D341Med (cell line): ENCODE measurements around the gene SPON2.

Experiments
- DNase-seq: peaks from one replicate; pipeline ENCODE4 v3.0.0; 2012; ENCODE audit warnings: low spot score

SPON2 gene

DNA sequence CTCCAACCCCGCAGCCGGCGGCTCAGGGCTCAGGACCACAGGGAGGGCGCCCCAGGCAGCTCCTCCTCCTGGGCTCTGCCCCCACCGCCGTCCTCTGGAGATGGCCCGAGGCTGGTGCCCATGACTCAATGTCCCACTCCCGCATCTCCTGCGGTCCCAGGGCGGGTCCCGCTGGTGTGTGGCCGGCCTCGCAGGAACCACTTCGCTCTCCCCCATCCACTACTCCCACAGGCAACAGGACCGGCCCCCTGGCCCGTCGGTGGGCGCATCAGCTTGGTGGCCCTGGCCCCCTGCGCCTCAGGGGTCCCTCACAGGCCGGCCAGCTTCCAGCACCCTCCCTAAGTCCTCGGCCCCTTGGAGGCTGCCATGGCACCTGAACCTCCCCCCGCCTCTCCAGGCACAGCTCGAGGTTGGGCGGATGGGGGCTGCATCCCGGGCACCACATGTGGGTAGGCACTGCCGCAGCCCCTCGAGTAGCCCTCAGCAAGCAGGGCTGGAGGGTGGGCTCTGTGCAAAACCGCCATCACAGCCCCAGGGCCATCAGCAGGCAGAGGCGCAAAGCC is 22.8 kb upstream of the SPON2 start:
- DNase-seq = peak; percentile 27

GRCh38 chr4:1194010-1194900 is 21.9 kb upstream of the SPON2 start:
- DNase-seq = peak; percentile 39

- peak; percentile 34 for DNase-seq
These were observed 21.0 kb upstream of the SPON2 start for GRCh38 chr4:1193206-1194009.

DNA sequence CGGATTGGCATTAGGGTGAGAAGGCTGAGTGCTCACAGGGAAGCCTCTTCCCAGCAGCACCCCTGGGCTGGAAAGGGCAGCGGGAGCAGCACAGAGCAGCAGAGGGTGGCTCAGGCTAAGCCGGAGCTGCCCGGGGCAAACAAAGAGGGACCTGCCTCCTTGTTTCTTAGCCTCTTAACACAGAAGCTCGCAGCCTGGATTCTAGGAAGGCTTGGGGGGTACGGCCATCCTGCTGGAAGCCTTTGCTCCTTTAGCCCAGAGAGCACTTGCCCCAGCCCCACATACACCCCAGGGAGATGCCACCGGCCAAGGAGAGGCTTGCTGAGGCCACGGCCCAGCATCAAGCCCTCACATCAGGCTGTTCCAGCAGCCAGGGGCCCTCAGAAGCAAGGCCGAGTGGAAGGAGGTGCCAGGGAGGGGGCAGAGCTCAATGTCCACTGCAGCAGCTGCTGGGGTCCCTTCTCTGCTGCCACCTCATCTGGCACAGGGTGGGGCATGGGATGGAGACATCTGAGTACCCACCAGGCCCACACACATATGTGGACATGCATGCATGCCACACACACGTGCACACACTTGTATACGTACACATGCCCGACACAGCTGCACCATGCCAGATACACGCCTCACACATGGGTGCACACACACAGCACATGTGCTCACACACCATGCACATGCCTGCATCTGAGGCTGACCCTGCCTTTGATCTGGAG is 20.3 kb upstream of the SPON2 start:
- peak; percentile 67 for DNase-seq

DNA sequence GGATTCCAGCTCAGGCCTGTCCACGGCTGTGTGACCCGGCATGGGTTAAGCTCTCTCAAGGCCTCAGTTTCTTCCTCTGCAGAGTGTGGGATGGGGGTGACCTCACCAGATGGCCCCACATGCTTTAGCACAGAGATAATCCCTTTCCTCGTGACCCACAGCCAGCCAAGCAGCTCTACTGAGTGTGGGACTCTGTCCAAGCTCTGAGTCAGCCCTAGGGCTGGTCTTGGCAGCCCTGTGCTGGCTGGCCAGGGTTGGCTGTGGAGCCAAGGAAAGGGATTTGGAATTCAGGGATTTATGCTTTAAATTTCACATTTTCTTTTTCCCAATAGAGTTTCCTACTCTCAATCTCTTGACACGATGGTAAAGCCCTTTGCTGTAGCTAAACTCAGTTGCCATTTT is 19.7 kb upstream of the SPON2 start:
- DNase-seq = peak; percentile 72

- DNase-seq = peak; percentile 34
These were observed 19.2 kb upstream of the SPON2 start for GRCh38 chr4:1191621-1192020.

- DNase-seq = no peak
These were observed 14.8 kb upstream of the SPON2 start for GRCh38 chr4:1187182-1187581.

DNA sequence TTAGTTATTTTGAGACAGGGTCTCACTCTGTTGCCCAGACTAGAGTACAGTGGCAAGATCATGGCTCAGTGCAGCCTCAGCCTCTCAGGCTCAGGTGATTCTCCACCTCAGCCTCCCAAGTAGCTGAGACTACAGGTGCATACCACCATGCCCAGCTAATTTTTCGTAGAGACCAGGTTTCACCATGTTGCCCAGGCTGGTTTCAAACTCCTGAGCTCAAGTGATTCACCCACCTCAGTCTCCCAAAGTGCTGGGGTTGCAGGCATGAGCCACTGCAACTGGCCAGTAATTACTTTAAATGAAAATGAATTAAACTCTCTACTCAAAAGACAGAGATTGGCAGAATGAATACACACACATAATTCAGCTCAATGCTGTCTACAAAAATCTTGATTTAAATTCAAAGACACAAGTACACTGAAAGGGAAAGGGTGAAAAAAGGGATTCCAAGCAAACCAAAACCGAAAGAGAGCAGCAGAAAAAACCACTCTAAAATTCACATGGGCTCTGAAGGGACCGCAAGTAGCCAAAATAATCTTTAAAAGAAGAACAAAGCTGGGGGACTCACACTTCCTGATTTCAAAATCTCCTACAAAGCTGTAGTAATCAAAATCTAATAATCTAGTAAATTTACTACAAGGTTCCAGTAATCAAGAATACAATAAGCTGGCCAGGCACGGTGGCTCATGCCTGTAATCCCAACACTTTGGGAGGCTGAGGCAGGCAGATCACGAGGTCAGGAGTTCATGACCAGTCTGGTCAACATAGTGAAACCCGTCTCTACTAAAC is 11.8 kb upstream of the SPON2 start:
- DNase-seq = no peak

DNA sequence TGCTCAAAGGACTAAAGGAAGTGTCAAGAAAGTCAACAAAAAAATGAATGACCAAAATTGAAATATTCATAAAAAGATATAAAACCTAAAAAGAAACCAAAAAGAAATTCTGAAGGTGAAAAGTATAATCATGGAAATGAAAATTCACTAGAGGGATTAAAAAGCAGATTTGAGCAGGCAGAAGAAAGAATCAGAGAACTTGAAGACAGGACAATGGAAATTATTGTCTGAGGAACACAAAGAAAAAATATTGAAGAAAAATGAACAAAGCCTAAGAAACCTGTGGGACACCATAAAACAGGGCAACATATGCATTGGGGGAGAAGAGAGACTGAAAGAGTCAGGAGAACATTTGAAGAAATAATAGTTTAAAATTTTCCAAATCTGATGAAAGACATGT is 9.9 kb upstream of the SPON2 start:
- no peak for DNase-seq

GRCh38 chr4:1180663-1181062 is 8.3 kb upstream of the SPON2 start:
- no peak for DNase-seq

- no peak for DNase-seq
These were observed 7.6 kb upstream of the SPON2 start for GRCh38 chr4:1179976-1180375.

GRCh38 chr4:1179089-1179441 is 6.7 kb upstream of the SPON2 start:
- no peak for DNase-seq

DNA sequence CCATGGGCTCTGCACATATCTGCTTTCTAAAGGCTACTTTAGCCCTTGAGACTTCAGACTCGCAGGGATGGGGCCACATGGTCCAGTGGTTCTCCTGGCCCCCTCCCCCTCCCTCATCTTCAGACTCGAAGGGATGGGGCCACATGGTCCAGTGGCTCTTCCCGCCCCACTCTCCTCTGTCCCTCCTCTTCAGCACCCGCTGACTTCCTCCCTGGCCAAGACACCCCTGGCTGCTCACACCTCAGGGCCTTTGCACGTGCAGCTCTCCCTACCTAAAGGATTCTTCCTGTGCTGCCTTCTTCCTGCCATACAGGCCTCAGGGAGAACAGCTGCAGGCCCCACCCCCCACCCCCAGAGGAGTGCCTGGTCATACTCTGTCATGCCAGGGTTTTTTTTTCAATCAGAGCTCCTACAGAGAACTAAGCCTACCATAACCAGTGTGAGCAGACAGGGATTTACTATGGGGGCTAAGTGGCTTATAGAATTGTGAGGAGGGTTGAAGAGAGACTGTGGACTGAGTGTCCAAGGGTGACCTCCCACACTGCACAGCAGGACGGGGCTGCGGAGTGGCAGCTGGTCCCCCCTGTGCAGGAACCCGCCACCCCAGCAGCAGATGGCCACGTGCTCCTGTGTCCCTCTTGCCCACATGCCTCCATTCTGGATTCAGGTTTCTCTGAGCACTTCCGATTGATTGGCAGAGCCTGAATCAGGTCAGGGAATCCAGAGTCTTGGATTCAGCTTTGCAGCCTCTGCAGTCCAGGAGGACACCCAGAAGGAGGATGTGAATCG is 6.1 kb upstream of the SPON2 start:
- peak; percentile 32 for DNase-seq

DNA sequence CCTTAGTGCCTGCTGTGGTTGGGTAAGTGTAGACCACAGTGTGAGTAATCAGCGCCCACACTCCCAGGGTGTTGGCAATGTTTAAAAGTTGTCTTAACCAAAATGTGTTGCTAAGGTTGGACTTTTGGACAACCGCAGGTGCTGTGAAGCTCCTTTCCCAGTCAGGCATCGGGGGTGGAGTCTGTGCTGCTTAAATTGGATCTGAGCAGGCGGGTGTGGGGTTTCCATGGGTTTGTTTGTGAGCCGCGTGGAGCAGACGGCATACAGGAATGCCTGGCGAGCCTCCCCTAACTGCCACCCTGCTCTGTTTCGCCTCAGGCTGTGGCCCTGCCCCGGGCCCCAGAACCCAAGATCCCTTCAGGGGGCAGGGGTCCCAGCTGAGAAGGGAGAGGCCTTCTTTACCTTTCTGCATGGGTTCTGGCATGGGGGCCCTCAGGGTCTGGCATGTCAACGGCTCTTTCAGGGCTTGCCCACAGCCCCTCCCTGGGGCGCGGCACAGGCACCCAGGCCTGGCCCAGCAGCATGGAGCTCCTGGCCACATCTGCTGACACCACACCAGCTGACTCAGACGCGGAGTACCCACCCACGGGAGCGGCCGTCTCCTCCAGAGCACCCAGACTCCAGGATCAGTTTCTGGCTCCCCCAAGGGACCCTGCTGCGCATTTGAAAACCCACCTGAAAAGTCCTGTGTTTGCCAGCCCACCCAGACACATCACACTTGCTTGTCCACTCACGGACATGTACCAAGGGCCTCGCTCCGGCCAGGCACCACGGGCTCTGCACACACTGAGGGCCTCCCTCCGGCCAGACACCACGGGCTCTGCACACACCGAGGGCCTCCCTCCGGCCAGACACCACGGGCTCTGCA is 5.1 kb upstream of the SPON2 start:
- DNase-seq = peak; percentile 30

GRCh38 chr4:1176398-1177273 is 4.3 kb upstream of the SPON2 start:
- DNase-seq = no peak

DNA sequence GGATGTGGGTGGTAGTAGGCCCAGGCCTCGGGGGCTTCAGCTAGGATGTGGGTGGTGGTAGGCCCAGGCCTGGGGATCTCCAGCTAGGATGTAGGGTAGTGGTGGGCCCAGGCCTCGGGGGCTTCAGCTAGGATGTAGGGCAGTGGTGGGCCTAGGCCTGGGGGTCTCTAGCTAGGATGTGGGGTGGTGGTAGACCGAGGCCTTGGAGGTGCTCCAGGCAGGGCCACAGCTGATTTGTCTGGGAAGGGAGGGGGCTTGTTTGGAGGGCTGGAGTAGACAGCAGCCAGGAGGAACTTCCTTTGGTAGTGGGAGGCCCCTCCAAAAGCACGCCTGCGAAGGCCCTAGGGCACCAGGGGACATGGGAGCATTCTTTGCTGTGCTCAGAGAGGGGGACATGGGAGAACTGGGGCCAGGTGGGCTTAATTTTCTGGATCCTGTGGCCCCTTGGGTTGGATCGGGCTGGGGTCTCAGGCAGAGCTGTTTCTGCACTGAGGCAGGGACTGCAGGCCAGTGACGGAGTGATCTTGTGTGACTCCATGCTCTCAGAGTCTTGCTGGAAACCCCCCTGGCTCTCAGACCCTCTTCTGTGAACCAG is 3.3 kb upstream of the SPON2 start:
- DNase-seq = peak; percentile 18

- DNase-seq = no peak
These were observed 2.7 kb upstream of the SPON2 start for GRCh38 chr4:1174941-1175634.
